Natural killer cell (primary cell): ENCODE data around the gene WDR37. TPM values are rescaled to one million over a fixed set of nuclear protein-coding genes. Genes with fewer than 3 reads are reported as not detected.

Source experiments
- ATAC-seq, 3 donors: fragments of 150-1000 bp in 2 of 3; fragments of 200-7000 bp in 1 of 3; cut with Tn5 transposase; 1 replicate in 1 of 3; 2 replicates in 2 of 3; pipeline ENCODE4 v1.10.0; 2021; ENCODE audit warnings: mild to moderate bottlenecking in 2 of 3, moderate library complexity in 2 of 3
- DNase-seq, 2 donors: peaks; one replicate each; pipeline versions ENCODE4 v3.0.0 to v3.0.0-alpha.2; 2013 to 2021; ENCODE audit warnings: mixed read lengths in 1 of 2
- H3K27ac ChIP-seq: one replicate; pipeline ENCODE4 v1.5.1; 2013; ENCODE audit warnings: mild to moderate bottlenecking, low read length
- H3K27me3 ChIP-seq: one replicate; pipeline ENCODE4 v1.6.1; 2013; ENCODE audit warnings: low read length; ENCODE audit not compliant: control insufficient read depth, insufficient read depth
- H3K36me3 ChIP-seq: one replicate; pipeline ENCODE4 v1.6.1; 2013; ENCODE audit warnings: low read length; ENCODE audit not compliant: control insufficient read depth, insufficient read depth
- H3K4me1 ChIP-seq: one replicate; pipeline ENCODE4 v1.6.1; 2013; ENCODE audit warnings: low read length; ENCODE audit not compliant: control insufficient read depth, insufficient read depth
- H3K4me3 ChIP-seq: one replicate; pipeline ENCODE4 v1.5.1; 2013; ENCODE audit warnings: low read length
- H3K9me3 ChIP-seq: one replicate; pipeline ENCODE4 v1.6.1; 2013; ENCODE audit warnings: low read length; ENCODE audit not compliant: control insufficient read depth, insufficient read depth
- H3K27ac Mint-ChIP-seq, 2 donors: one replicate each; pipeline ENCODE4 v1.8.0; 2022; ENCODE audit warnings: mild to moderate bottlenecking in 2 of 2, mixed read lengths in 2 of 2, moderate library complexity in 1 of 2
- H3K27me3 Mint-ChIP-seq, 2 donors: one replicate each; pipeline ENCODE4 v1.8.0; 2022; ENCODE audit warnings: low read depth in 2 of 2, mixed read lengths in 2 of 2
- H3K36me3 Mint-ChIP-seq: one replicate; pipeline ENCODE4 v1.8.0; 2022; ENCODE audit warnings: mixed read lengths
- H3K4me1 Mint-ChIP-seq, 2 donors: one replicate each; pipeline ENCODE4 v1.8.0; 2022; ENCODE audit warnings: mixed read lengths in 2 of 2
- H3K4me3 Mint-ChIP-seq: one replicate; pipeline ENCODE4 v1.8.0; 2022; ENCODE audit warnings: mild to moderate bottlenecking, moderate library complexity, mixed read lengths
- H3K9me3 Mint-ChIP-seq, 2 donors: one replicate each; pipeline ENCODE4 v1.8.0; 2022; ENCODE audit warnings: mixed read lengths in 2 of 2
- WGBS: methylation state at CpG from one replicate; pipeline ENCODE4 v1.1.7; 2013; ENCODE audit warnings: missing lambda C conversion rate; ENCODE audit not compliant: insufficient coverage; 5-methylcytosine and 5-hydroxymethylcytosine counted together
- intact Hi-C: fragments of 100-400 bp; cut with micrococcal nuclease; formaldehyde crosslinking; loops from one replicate; pipeline ENCODE4 v1.14.2; 2022
- total RNA-seq, 4 donors: library from RNA; stranded (reverse); fragments of 120-200 nt in 1 of 4; gene quantifications; one replicate each; pipeline versions ENCODE4 v1.2.3 to v1.2.4, GENCODE V29; 2013 to 2022
- TF ChIP-seq, protein P1 (sequence below): fragments of 200-600 bp; IDR thresholded peaks from one replicate; pipeline ENCODE4 v1.8.0; 2022; ENCODE audit warnings: antibody characterized with exemption

Gene WDR37
- total RNA-seq, 3 donors from 2014 or later (not counting 1 experiment from before 2014, with no cell fraction given), result 56.3 to 59.6 (median 57.6) TPM

DNA sequence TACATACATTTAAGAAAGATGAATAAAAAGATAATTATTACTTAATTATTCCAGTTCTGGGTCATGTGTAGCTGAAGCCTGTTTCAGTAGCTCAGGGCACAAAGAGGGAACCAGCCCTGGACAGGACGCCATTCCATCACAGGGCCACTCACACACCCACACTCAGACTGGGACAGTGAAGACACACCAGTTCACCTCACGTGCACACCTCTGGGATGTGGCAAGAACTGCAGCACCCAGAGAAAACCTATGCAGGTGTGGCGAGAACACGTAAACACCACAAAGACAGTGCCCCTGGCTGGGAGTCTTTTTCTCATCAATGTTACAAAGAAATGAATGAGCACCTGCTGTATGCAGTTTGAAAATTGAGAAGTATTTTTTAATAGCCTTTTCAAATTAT is 5.6 kb upstream of the WDR37 start:
- intact Hi-C loops, result no loop called here
- Histone ChIP-seq H3K27me3 (no peaks in the 10 kb centered on the region), H3K4me3 (no peak overlapping the region), H3K36me3 (peaks cover 28% of the 10 kb centered on the region), H3K9me3 (no peaks in the 10 kb centered on the region), H3K4me1 (peaks cover 33% of the 10 kb centered on the region), H3K27ac (peak overlapping the region; percentile 100)
- Mint-ChIP-seq H3K4me1 (peaks cover 56 to 78% of the 10 kb centered on the region in 2 donors), H3K9me3 (no peaks in the 10 kb centered on the region), H3K27ac (peak overlapping the region; percentile 98 to 99), H3K4me3 (peak overlapping the region; percentile 95), H3K27me3 (no peaks in the 10 kb centered on the region), H3K36me3 (no peaks in the 10 kb centered on the region)
- TF ChIP-seq, protein P1, sequence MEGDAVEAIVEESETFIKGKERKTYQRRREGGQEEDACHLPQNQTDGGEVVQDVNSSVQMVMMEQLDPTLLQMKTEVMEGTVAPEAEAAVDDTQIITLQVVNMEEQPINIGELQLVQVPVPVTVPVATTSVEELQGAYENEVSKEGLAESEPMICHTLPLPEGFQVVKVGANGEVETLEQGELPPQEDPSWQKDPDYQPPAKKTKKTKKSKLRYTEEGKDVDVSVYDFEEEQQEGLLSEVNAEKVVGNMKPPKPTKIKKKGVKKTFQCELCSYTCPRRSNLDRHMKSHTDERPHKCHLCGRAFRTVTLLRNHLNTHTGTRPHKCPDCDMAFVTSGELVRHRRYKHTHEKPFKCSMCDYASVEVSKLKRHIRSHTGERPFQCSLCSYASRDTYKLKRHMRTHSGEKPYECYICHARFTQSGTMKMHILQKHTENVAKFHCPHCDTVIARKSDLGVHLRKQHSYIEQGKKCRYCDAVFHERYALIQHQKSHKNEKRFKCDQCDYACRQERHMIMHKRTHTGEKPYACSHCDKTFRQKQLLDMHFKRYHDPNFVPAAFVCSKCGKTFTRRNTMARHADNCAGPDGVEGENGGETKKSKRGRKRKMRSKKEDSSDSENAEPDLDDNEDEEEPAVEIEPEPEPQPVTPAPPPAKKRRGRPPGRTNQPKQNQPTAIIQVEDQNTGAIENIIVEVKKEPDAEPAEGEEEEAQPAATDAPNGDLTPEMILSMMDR, result no peak
- ATAC-seq (no peak), DNase-seq (peak in 1 of 2 donors; percentile 75)
- 37% methylated on average over 4 of the region's 4 CpGs for WGBS

- Mint-ChIP-seq H3K27me3 (no peaks in the 10 kb centered on the region), H3K4me3 (peak overlapping the region; percentile 94), H3K36me3 (no peaks in the 10 kb centered on the region), H3K4me1 (peaks cover 65 to 83% of the 10 kb centered on the region in 2 donors), H3K27ac (peak overlapping the region; percentile 49 to 97), H3K9me3 (no peaks in the 10 kb centered on the region)
- ATAC-seq, result no peak
- TF ChIP-seq, protein P1, result no peak
- 91% methylated on average over 6 of the region's 6 CpGs for WGBS
- H3K4me3 ChIP-seq, result no peak overlapping the region
- H3K36me3 ChIP-seq, result peaks cover 30% of the 10 kb centered on the region
- H3K9me3 ChIP-seq, result no peaks in the 10 kb centered on the region
- no peak for DNase-seq
- H3K27ac ChIP-seq, result no peak overlapping the region
- H3K27me3 ChIP-seq, result no peaks in the 10 kb centered on the region
- intact Hi-C loops, result no loop called here
- H3K4me1 ChIP-seq, result peaks cover 39% of the 10 kb centered on the region
These were observed 1.5 kb upstream of the WDR37 start for GRCh38 chr10:1054684-1055083.

DNA sequence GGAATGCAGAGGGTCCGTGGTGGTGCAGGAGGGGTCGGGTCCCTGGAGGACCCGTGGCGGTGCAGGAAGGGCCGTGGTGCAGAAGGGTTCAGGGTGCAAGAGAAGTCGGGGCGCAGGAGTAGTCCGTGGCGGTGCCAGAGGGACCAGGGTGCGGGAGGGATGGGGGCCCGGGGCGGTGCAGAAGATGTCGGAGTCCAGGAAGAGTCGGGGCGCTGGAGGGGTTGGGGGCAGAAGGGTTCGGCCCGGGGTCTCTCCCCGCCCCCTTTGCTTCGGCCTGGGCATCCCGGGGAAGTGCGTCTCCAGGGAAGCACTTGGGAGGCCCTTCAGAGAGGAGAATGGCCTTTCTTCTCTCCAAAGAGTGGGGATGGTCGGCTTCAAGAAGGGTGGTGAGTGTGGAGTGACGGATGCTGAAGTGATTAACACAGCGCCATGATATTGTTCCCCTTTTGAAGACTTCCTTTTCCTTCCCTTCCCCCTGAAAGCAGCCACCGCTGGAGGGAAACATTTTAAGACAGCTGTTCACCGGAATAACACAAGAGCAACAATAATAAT is 997 bp downstream of the WDR37 start:
- Histone ChIP-seq H3K9me3 (no peaks in the 10 kb centered on the region), H3K36me3 (peaks cover 23% of the 10 kb centered on the region), H3K27ac (peak overlapping the region; percentile 97), H3K4me3 (peak overlapping the region; percentile 100), H3K4me1 (peaks cover 51% of the 10 kb centered on the region), H3K27me3 (no peaks in the 10 kb centered on the region)
- no peaks in the 10 kb centered on the region for H3K27me3 Mint-ChIP-seq
- WGBS, result under 1% methylated on average over 23 of the region's 26 CpGs
- peak overlapping the region; percentile 97 to 98 for H3K27ac Mint-ChIP-seq
- peak overlapping the region; percentile 95 for H3K4me3 Mint-ChIP-seq
- intact Hi-C loops, result no loop called here
- TF ChIP-seq, protein P1, result no peak
- ATAC-seq, result peak in 2 of 3 donors; percentile 4 to 15
- H3K4me1 Mint-ChIP-seq, result peaks cover 83 to 89% of the 10 kb centered on the region in 2 donors
- no peaks in the 10 kb centered on the region for H3K9me3 Mint-ChIP-seq
- peak in 1 of 2 donors; percentile 46 for DNase-seq
- no peaks in the 10 kb centered on the region for H3K36me3 Mint-ChIP-seq

DNA sequence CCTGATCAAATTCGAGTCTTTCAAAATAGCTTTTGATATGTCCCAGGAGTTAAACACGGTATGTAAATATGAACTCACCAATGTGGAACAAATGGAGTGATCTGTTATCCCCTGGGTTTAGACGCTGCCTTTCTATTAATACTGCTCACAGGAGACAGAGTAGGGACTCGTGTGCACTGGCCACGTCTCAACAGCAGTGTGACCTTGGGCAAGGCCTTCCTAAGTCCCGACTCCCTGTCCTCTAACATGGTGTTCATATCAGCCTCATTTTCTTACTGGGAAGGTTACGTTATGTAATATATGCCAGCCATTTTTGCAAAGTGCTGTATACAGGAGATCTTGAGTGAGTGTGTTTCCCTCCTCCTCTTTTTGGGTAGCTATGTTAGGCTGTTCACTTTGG is 1.8 kb downstream of the WDR37 start:
- Mint-ChIP-seq H3K27me3 (no peaks in the 10 kb centered on the region), H3K9me3 (no peaks in the 10 kb centered on the region), H3K36me3 (no peaks in the 10 kb centered on the region), H3K4me3 (peak overlapping the region; percentile 95), H3K27ac (peak overlapping the region; percentile 97 to 98), H3K4me1 (peaks cover 83 to 89% of the 10 kb centered on the region in 2 donors)
- Histone ChIP-seq H3K4me3 (no peak overlapping the region), H3K36me3 (peaks cover 19% of the 10 kb centered on the region), H3K4me1 (peaks cover 57% of the 10 kb centered on the region), H3K27me3 (no peaks in the 10 kb centered on the region), H3K9me3 (no peaks in the 10 kb centered on the region), H3K27ac (peak overlapping the region; percentile 2)
- ATAC-seq, result no peak
- TF ChIP-seq, protein P1, result no peak
- intact Hi-C loops, result no loop called here
- no peak for DNase-seq
- 77% methylated on average over 6 of the region's 7 CpGs for WGBS
